ENCODE measurements around the gene ATP5F1E. TPM values are rescaled to one million over a fixed set of nuclear protein-coding genes. Genes with fewer than 3 reads are reported as not detected.

Gene ATP5F1E
- total RNA-seq, 1 donor from 2014 or later, result 73.8 TPM

GRCh38 chr20:59039233-59039632 is 7.1 kb upstream of the ATP5F1E start:
- TF ChIP-seq CTCF (IDR thresholded peaks at IDR 0.05), result no peak
- DNase-seq, result no peak
- Histone ChIP-seq H3K4me3 (no peak overlapping the region), H3K36me3 (peaks cover 42% of the 10 kb centered on the region), H3K4me1 (peaks cover 34% of the 10 kb centered on the region), H3K27ac (no peak overlapping the region), H3K9me3 (no peaks in the 10 kb centered on the region), H3K27me3 (ENCODE audit: low read depth) (no peaks in the 10 kb centered on the region)
- intact Hi-C loops (cut with DNase I), result no loop called here
- no peak for ATAC-seq

- H3K36me3 ChIP-seq, result peaks cover 42% of the 10 kb centered on the region
- H3K27me3 ChIP-seq (ENCODE audit: low read depth), result no peaks in the 10 kb centered on the region
- H3K4me1 ChIP-seq, result peaks cover 32% of the 10 kb centered on the region
- H3K27ac ChIP-seq, result no peak overlapping the region
- ATAC-seq (no peak), DNase-seq (no peak)
- H3K4me3 ChIP-seq, result no peak overlapping the region
- no peak for TF ChIP-seq CTCF (IDR thresholded peaks at IDR 0.05)
- intact Hi-C loops (cut with DNase I), result no loop called here
- no peaks in the 10 kb centered on the region for H3K9me3 ChIP-seq
Observed at GRCh38 chr20:59037386-59037785, 5.3 kb upstream of the ATP5F1E start.

- Histone ChIP-seq H3K4me3 (no peak overlapping the region), H3K27me3 (ENCODE audit: low read depth) (no peaks in the 10 kb centered on the region), H3K4me1 (peaks cover 30% of the 10 kb centered on the region), H3K36me3 (peaks cover 44% of the 10 kb centered on the region), H3K9me3 (no peaks in the 10 kb centered on the region), H3K27ac (no peak overlapping the region)
- intact Hi-C loops (cut with DNase I), result no loop called here
- ATAC-seq (no peak), DNase-seq (no peak)
- TF ChIP-seq CTCF (IDR thresholded peaks at IDR 0.05), result no peak
Observed at GRCh38 chr20:59035381-59035780, 3.2 kb upstream of the ATP5F1E start.

GRCh38 chr20:59033616-59034165 is 1.6 kb upstream of the ATP5F1E start:
- Histone ChIP-seq H3K4me3 (no peak overlapping the region), H3K9me3 (no peaks in the 10 kb centered on the region), H3K36me3 (peaks cover 61% of the 10 kb centered on the region), H3K27me3 (ENCODE audit: low read depth) (no peaks in the 10 kb centered on the region), H3K27ac (no peak overlapping the region), H3K4me1 (peaks cover 35% of the 10 kb centered on the region)
- ATAC-seq (no peak), DNase-seq (no peak)
- TF ChIP-seq CTCF (IDR thresholded peaks at IDR 0.05), result no peak
- intact Hi-C loops (cut with DNase I), result no loop called here

GRCh38 chr20:59033093-59033492 is 958 bp upstream of the ATP5F1E start:
- TF ChIP-seq CTCF (IDR thresholded peaks at IDR 0.05), result no peak
- Histone ChIP-seq H3K4me1 (peaks cover 41% of the 10 kb centered on the region), H3K27ac (peak overlapping the region; percentile 92), H3K9me3 (no peaks in the 10 kb centered on the region), H3K4me3 (peak overlapping the region; percentile 86), H3K27me3 (ENCODE audit: low read depth) (no peaks in the 10 kb centered on the region), H3K36me3 (peaks cover 63% of the 10 kb centered on the region)
- intact Hi-C loops (cut with DNase I), result no loop called here
- ATAC-seq (no peak), DNase-seq (no peak)

GRCh38 chr20:59032713-59033059 is 551 bp upstream of the ATP5F1E start:
- DNase-seq (no peak), ATAC-seq (peak in 1 of 2 donors; percentile 8)
- Histone ChIP-seq H3K27ac (peak overlapping the region; percentile 92), H3K36me3 (peaks cover 63% of the 10 kb centered on the region), H3K4me1 (peaks cover 45% of the 10 kb centered on the region), H3K9me3 (no peaks in the 10 kb centered on the region), H3K4me3 (peak overlapping the region; percentile 86), H3K27me3 (ENCODE audit: low read depth) (no peaks in the 10 kb centered on the region)
- TF ChIP-seq CTCF (IDR thresholded peaks at IDR 0.05), result peak; percentile 22
- intact Hi-C loops (cut with DNase I), result no loop called here

Measured in lower lobe of right lung (tissue), 2 donors.